HepG2 (cell line): Measurements from ENCODE around the gene CCR9. TPM values are rescaled to one million over a fixed set of nuclear protein-coding genes. Genes with fewer than 3 reads are reported as not detected.

Experiments
- ATAC-seq: fragments of 200-7000 bp; cut with Tn5 transposase; 3 replicates; pipeline ENCODE4 v1.9.1; 2020; ENCODE audit warnings: mild to moderate bottlenecking, moderate library complexity
- BruUV-seq: library from RNA; stranded (reverse); fragments of 400-500 nt; replicated peaks from 2 replicates; lab custom pipeline; 2021; lab: Mats Ljungman, UMichigan
- CTCF ChIA-PET: fragments of 300-600 bp; formaldehyde crosslinking; extraction: SDS; loops from one replicate; lab custom pipeline; 2021; ENCODE audit warnings: low total read pairs, inconsistent platforms, low intra/inter-chr PET ratio; lab: Yijun Ruan, JAX
- POLR2A ChIA-PET: fragments of 350-600 bp; sonication (Branson Sonifier 250); formaldehyde crosslinking; loops from one replicate; lab custom pipeline; 2020; ENCODE audit warnings: antibody characterized with exemption, inconsistent platforms; lab: Yijun Ruan, JAX
- DNase-seq: peaks from one replicate; pipeline ENCODE4 v3.0.0-alpha.2; 2015; ENCODE audit warnings: low spot score
- FAIRE-seq: peaks from 3 replicates; lab custom pipeline; 2011; peaks lifted over from hg19 to GRCh38; lab: Jason Lieb, UNC
- H2AFZ ChIP-seq: one replicate; pipeline ENCODE4 v1.6.1; 2011; ENCODE audit warnings: low read length, inconsistent platforms
- H3K27ac ChIP-seq: fragments of 300-600 bp; 3 replicates; pipeline ENCODE4 v1.8.0; 2011; ENCODE audit warnings: mixed run types, mild to moderate bottlenecking, mixed read lengths, low read length, inconsistent platforms; ENCODE audit not compliant: insufficient read depth; ENCODE audit errors: extremely low read length
- H3K27me3 ChIP-seq, 2 experiments: fragments of 200-600 bp in 1 of 2; 2 replicates in 1 of 2; 3 replicates in 1 of 2; pipeline versions ENCODE4 v1.6.0 to v1.8.0; 2011; ENCODE audit warnings: low read length in 2 of 2, mild to moderate bottlenecking in 2 of 2, moderate library complexity in 2 of 2, inconsistent platforms in 1 of 2; ENCODE audit not compliant: insufficient read depth in 2 of 2, control insufficient read depth in 1 of 2
- H3K36me3 ChIP-seq, 2 experiments: fragments of 200-600 bp in 1 of 2; replicated peaks in 1 of 2; 2 replicates in 1 of 2; 3 replicates in 1 of 2; pipeline versions ENCODE4 v1.5.1 to v1.8.0; 2011; ENCODE audit warnings: low read length in 2 of 2, inconsistent platforms in 1 of 2; ENCODE audit not compliant: insufficient read depth in 2 of 2, control insufficient read depth in 1 of 2
- H3K4me1 ChIP-seq: 2 replicates; pipeline ENCODE4 v1.5.1; 2012; ENCODE audit warnings: low read length, inconsistent platforms; ENCODE audit not compliant: insufficient read depth
- H3K4me2 ChIP-seq: 2 replicates; pipeline ENCODE4 v1.6.0; 2011; ENCODE audit warnings: low read depth, low read length, inconsistent platforms
- H3K4me3 ChIP-seq, 3 experiments: fragments of 200-600 bp in 1 of 3; sonication (generic), shearing (Covaris generic) in 1 of 3; replicated peaks in 1 of 3; 2 replicates each; pipeline ENCODE4 v1.5.1; 2011 to 2016; ENCODE audit warnings: low read length in 3 of 3, inconsistent platforms in 2 of 3, low read depth in 2 of 3, mild to moderate bottlenecking in 2 of 3, control low read depth in 1 of 3, mixed read lengths in 1 of 3; ENCODE audit not compliant: insufficient read depth in 1 of 3
- H3K79me2 ChIP-seq: one replicate; pipeline ENCODE4 v1.6.1; 2011; ENCODE audit warnings: low read length, inconsistent platforms; ENCODE audit not compliant: insufficient read depth
- H3K9ac ChIP-seq: 2 replicates; pipeline ENCODE4 v1.6.0; 2011; ENCODE audit warnings: mild to moderate bottlenecking, low read depth, low read length, inconsistent platforms; ENCODE audit not compliant: insufficient read depth
- H3K9me3 ChIP-seq: 2 replicates; pipeline ENCODE4 v1.5.1; 2012; ENCODE audit warnings: mild to moderate bottlenecking, low read length
- H4K20me1 ChIP-seq: 2 replicates; pipeline ENCODE4 v1.6.0; 2011; ENCODE audit warnings: inconsistent platforms, mild to moderate bottlenecking, low read length, moderate library complexity; ENCODE audit not compliant: insufficient read depth
- CC2D1A ChIP-seq: sonication (generic); formaldehyde crosslinking; IDR thresholded peaks from 2 replicates; pipeline ENCODE4 v1.8.1; 2023; ENCODE audit warnings: mild to moderate bottlenecking, missing genetic modification reagents
- CREB3 ChIP-seq: sonication (generic); formaldehyde crosslinking; IDR thresholded peaks from 2 replicates; pipeline ENCODE4 v1.5.0; 2020; ENCODE audit warnings: missing genetic modification reagents
- FOXP1 ChIP-seq, 2 experiments: fragments of 450-650 bp in 1 of 2; IDR thresholded peaks; 2 replicates each; pipeline ENCODE4 v1.6.1; 2017 to 2018; ENCODE audit warnings: antibody characterized with exemption in 1 of 2
- KLF6 ChIP-seq: IDR thresholded peaks from 2 replicates; pipeline ENCODE4 v1.8.0; 2016; ENCODE audit warnings: missing biosample characterization, missing genetic modification reagents
- NFYB ChIP-seq: sonication (generic); formaldehyde crosslinking; IDR thresholded peaks from 2 replicates; pipeline ENCODE4 v1.4.0; 2020; ENCODE audit warnings: missing genetic modification reagents
- NKX3-1 ChIP-seq: sonication (generic); formaldehyde crosslinking; IDR thresholded peaks from 2 replicates; pipeline ENCODE4 v1.5.0; 2020; ENCODE audit warnings: missing genetic modification reagents
- RBFOX2 ChIP-seq: fragments of 200-400 bp; formaldehyde crosslinking; IDR thresholded peaks from 2 replicates; pipeline ENCODE4 v1.6.1; 2017; ENCODE audit warnings: low read depth, mild to moderate bottlenecking, low read length
- RFX5 ChIP-seq: IDR thresholded peaks from 2 replicates; pipeline ENCODE4 v1.6.1; 2011; ENCODE audit warnings: low read depth, low read length, improper control_type of control experiment
- SMARCC2 ChIP-seq: fragments of 450-650 bp; IDR thresholded peaks from 2 replicates; pipeline ENCODE4 v1.6.1; 2017; ENCODE audit warnings: antibody characterized with exemption, mild to moderate bottlenecking
- TOPORS ChIP-seq: sonication (generic); formaldehyde crosslinking; IDR thresholded peaks from 2 replicates; pipeline ENCODE4 v1.8.0; 2023; ENCODE audit warnings: mild to moderate bottlenecking, missing genetic modification reagents
- XRCC5 ChIP-seq: fragments of 200-400 bp; formaldehyde crosslinking; optimal IDR thresholded peaks from 2 replicates; pipeline ENCODE3; 2017; ENCODE audit warnings: mild to moderate bottlenecking, low read length
- ZBTB37 ChIP-seq: sonication (generic); formaldehyde crosslinking; IDR thresholded peaks from 2 replicates; pipeline ENCODE4 v1.4.0; 2020; ENCODE audit warnings: mild to moderate bottlenecking, missing genetic modification reagents
- ZNF143 ChIP-seq: sonication (generic); formaldehyde crosslinking; IDR thresholded peaks from 2 replicates; pipeline ENCODE4 v1.4.0; 2020; ENCODE audit warnings: missing genetic modification reagents
- ZNF34 ChIP-seq: sonication (generic); formaldehyde crosslinking; IDR thresholded peaks from 2 replicates; pipeline ENCODE4 v1.4.0; 2020; ENCODE audit warnings: mild to moderate bottlenecking, missing genetic modification reagents, borderline replicate concordance
- ZNF607 ChIP-seq: sonication (generic); formaldehyde crosslinking; IDR thresholded peaks from 2 replicates; pipeline ENCODE4 v1.5.1; 2020; ENCODE audit warnings: missing genetic modification reagents, mild to moderate bottlenecking, borderline replicate concordance
- ZNF776 ChIP-seq: sonication (generic); formaldehyde crosslinking; IDR thresholded peaks from 2 replicates; pipeline ENCODE4 v1.4.0; 2020; ENCODE audit warnings: mild to moderate bottlenecking, missing genetic modification reagents
- WGBS: methylation state at CpG from one replicate; pipeline ENCODE4 v1.1.6; 2017; ENCODE audit warnings: low lambda C conversion rate; 5-methylcytosine and 5-hydroxymethylcytosine counted together
- in situ Hi-C: cut with HindIII; loops from 2 replicates; pipeline ENCODE4 v1.10.0; 2017; ENCODE audit warnings: low pct_unique_long_range_greater_than_20kb; ENCODE audit not compliant: extremely low pct_ligation_motif_present
- intact Hi-C: fragments of 100-400 bp; cut with micrococcal nuclease; formaldehyde crosslinking; loops from one replicate; pipeline ENCODE4 v1.10.0; 2022; ENCODE audit not compliant: unreplicated experiment
- polyA plus RNA-seq, 8 experiments: library from polyadenylated mRNA; depleted of rRNA in 3 of 8; stranded (reverse) in 7 of 8; unstranded in 1 of 8; fragments of >200 nt; fragmentation: Illumina TruSeq in 4 of 8; extraction: Trizol in 4 of 8; gene quantifications; 2 replicates each; pipeline versions ENCODE4 v1.2.1 to v1.2.3, GENCODE V29; 2011 to 2016; ENCODE audit warnings: low read depth in 4 of 8, missing spikeins in 1 of 8, mixed read lengths in 1 of 8; ENCODE audit not compliant: insufficient read depth in 1 of 8
- total RNA-seq, 5 experiments: library from RNA; depleted of rRNA; stranded (reverse); fragments of >200 nt; fragmentation: Illumina TruSeq; extraction: Trizol; gene quantifications; 2 replicates each; pipeline ENCODE4 v1.2.3, GENCODE V29; 2016; ENCODE audit warnings: low read depth in 1 of 5

The CCR9 gene
- total and polyA plus RNA-seq, 2 of the 13 experiments (the other 11 are each of a cell fraction or from before 2014, with no cell fraction given): not detected

GRCh38 chr3:45923755-45924154 lies 37.4 kb downstream of the CCR9 start:
- CTCF ChIA-PET: no interaction called here
- Histone ChIP-seq H3K27me3 (no peaks in the 10 kb centered on the region), H2AFZ (no peak overlapping the region), H3K79me2 (no peaks in the 10 kb centered on the region), H4K20me1 (no peaks in the 10 kb centered on the region), H3K9ac (no peak overlapping the region), H3K4me1 (no peaks in the 10 kb centered on the region), H3K27ac (no peak overlapping the region), H3K4me3 (no peak overlapping the region), H3K36me3 (peaks cover 10 to 51% of the 10 kb centered on the region in 2 experiments), H3K9me3 (no peaks in the 10 kb centered on the region), H3K4me2 (no peak overlapping the region)
- ATAC-seq: no peak
- POLR2A ChIA-PET: no interaction called here
- TF ChIP-seq ZNF143 (no peak), XRCC5 (no peak), NFYB (no peak), CREB3 (no peak), CC2D1A (no peak), ZBTB37 (CRISPR knock-in tag) (no peak), TOPORS (CRISPR knock-in tag) (no peak), KLF6 (CRISPR knock-in tag) (no peak), RFX5 (no peak), SMARCC2 (no peak), ZNF607 (CRISPR knock-in tag) (no peak), NKX3-1 (CRISPR knock-in tag) (no peak), RBFOX2 (no peak), ZNF776 (CRISPR knock-in tag) (no peak), FOXP1 (IDR thresholded peaks at IDR 0.05) (no peak), FOXP1 (CRISPR knock-in tag; IDR thresholded peaks at IDR 0.05) (no peak), ZNF34 (CRISPR knock-in tag) (no peak)
- no peak for FAIRE-seq
- in situ Hi-C loops: loop anchor here (25.0 kb wide), 1 partner anchor 686 kb away; the partner anchor contains the start of gene TMEM158
- DNase-seq: no peak
- no TSS peak for BruUV-seq
- 83% methylated on average over 1 of the region's 3 CpGs for WGBS
- intact Hi-C loops: no loop called here
